H9 (cell line): Measurements from ENCODE around the gene FOXJ3. TPM values are rescaled to one million over a fixed set of nuclear protein-coding genes. Genes with fewer than 3 reads are reported as not detected.

Source experiments
- DNase-seq: peaks from one replicate; pipeline ENCODE4 v3.0.0-alpha.2; 2017
- H2AFZ ChIP-seq: one replicate; pipeline ENCODE4 v1.6.1; 2013; ENCODE audit warnings: mild to moderate bottlenecking, low read length, control low read depth, moderate library complexity
- H2AK5ac ChIP-seq: 2 replicates; pipeline ENCODE4 v1.6.1; 2013; ENCODE audit warnings: low read length, control low read depth, mixed read lengths; ENCODE audit not compliant: insufficient read length
- H2BK120ac ChIP-seq: one replicate; pipeline ENCODE4 v1.6.1; 2013; ENCODE audit warnings: low read depth, mild to moderate bottlenecking, low read length, control low read depth, inconsistent platforms; ENCODE audit not compliant: poor library complexity, severe bottlenecking
- H2BK12ac ChIP-seq: 2 replicates; pipeline ENCODE4 v1.6.1; 2013; ENCODE audit warnings: low read length, control low read depth, mixed read lengths, low read depth; ENCODE audit not compliant: insufficient read length
- H2BK15ac ChIP-seq: 2 replicates; pipeline ENCODE4 v1.6.1; 2013; ENCODE audit warnings: low read depth, low read length, control low read depth
- H2BK20ac ChIP-seq: one replicate; pipeline ENCODE4 v1.6.1; 2013; ENCODE audit warnings: low read depth, mild to moderate bottlenecking, low read length, control low read depth, inconsistent platforms; ENCODE audit not compliant: poor library complexity, severe bottlenecking
- H2BK5ac ChIP-seq: 2 replicates; pipeline ENCODE4 v1.6.1; 2013; ENCODE audit warnings: low read length, control low read depth, mixed read lengths; ENCODE audit not compliant: insufficient read length
- H3K14ac ChIP-seq: 2 replicates; pipeline ENCODE4 v1.6.1; 2013; ENCODE audit warnings: low read length, control low read depth; ENCODE audit not compliant: insufficient read depth
- H3K18ac ChIP-seq: 2 replicates; pipeline ENCODE4 v1.6.1; 2013; ENCODE audit warnings: low read depth, mild to moderate bottlenecking, mixed read lengths, low read length, control low read depth; ENCODE audit not compliant: insufficient read length
- H3K23ac ChIP-seq: 2 replicates; pipeline ENCODE4 v1.6.1; 2013; ENCODE audit warnings: low read length, control low read depth, mixed read lengths, low read depth; ENCODE audit not compliant: insufficient read length
- H3K23me2 ChIP-seq: 2 replicates; pipeline ENCODE4 v1.6.1; 2013; ENCODE audit warnings: low read depth, mild to moderate bottlenecking, mixed read lengths, low read length, control low read depth; ENCODE audit not compliant: insufficient read length, poor library complexity, severe bottlenecking
- H3K27ac ChIP-seq: 2 replicates; pipeline ENCODE4 v1.5.1; 2013; ENCODE audit warnings: low read length, control low read depth, mixed read lengths, low read depth; ENCODE audit not compliant: insufficient read length
- H3K27me3 ChIP-seq: 2 replicates; pipeline ENCODE4 v1.6.1; 2013; ENCODE audit warnings: low read length, control low read depth, inconsistent platforms; ENCODE audit not compliant: insufficient read depth
- H3K4ac ChIP-seq: 2 replicates; pipeline ENCODE4 v1.6.1; 2013; ENCODE audit warnings: low read depth, mild to moderate bottlenecking, control low read depth, inconsistent platforms, low read length, moderate library complexity
- H3K4me1 ChIP-seq: 2 replicates; pipeline ENCODE4 v1.6.1; 2013; ENCODE audit warnings: low read length, control low read depth, inconsistent platforms; ENCODE audit not compliant: insufficient read depth
- H3K4me2 ChIP-seq: 2 replicates; pipeline ENCODE4 v1.6.1; 2013; ENCODE audit warnings: low read length, control low read depth, mixed read lengths; ENCODE audit not compliant: insufficient read length, insufficient read depth
- H3K56ac ChIP-seq: 2 replicates; pipeline ENCODE4 v1.6.1; 2013; ENCODE audit warnings: low read depth, mild to moderate bottlenecking, mixed read lengths, low read length, control low read depth; ENCODE audit not compliant: insufficient read length
- H3K79me1 ChIP-seq: 2 replicates; pipeline ENCODE4 v1.6.1; 2013; ENCODE audit warnings: low read depth, mild to moderate bottlenecking, moderate library complexity, low read length, control low read depth, inconsistent platforms; ENCODE audit not compliant: insufficient read depth, poor library complexity, severe bottlenecking
- H3K79me2 ChIP-seq: 2 replicates; pipeline ENCODE4 v1.6.1; 2013; ENCODE audit warnings: low read length, control low read depth, inconsistent platforms; ENCODE audit not compliant: insufficient read depth
- H3K9ac ChIP-seq: 2 replicates; pipeline ENCODE4 v1.6.1; 2013; ENCODE audit warnings: low read length, control low read depth, mixed read lengths; ENCODE audit not compliant: insufficient read length; ENCODE audit errors: extremely low read depth
- H3K9me3 ChIP-seq: one replicate; pipeline ENCODE4 v1.6.1; 2013; ENCODE audit warnings: low read depth, low read length, inconsistent platforms; ENCODE audit not compliant: control insufficient read depth
- H3T11ph ChIP-seq: one replicate; pipeline ENCODE4 v1.6.1; 2013; ENCODE audit warnings: mild to moderate bottlenecking, low read length, control low read depth, inconsistent platforms
- H4K20me1 ChIP-seq: one replicate; pipeline ENCODE4 v1.6.1; 2013; ENCODE audit not compliant: control insufficient read depth, insufficient read length, insufficient read depth
- H4K5ac ChIP-seq: 2 replicates; pipeline ENCODE4 v1.6.1; 2013; ENCODE audit warnings: low read depth, mild to moderate bottlenecking, mixed read lengths, low read length, control low read depth; ENCODE audit not compliant: insufficient read length
- H4K8ac ChIP-seq: replicated peaks from 2 replicates; pipeline ENCODE4 v1.6.1; 2013; ENCODE audit warnings: low read length, control low read depth, mixed read lengths, low read depth; ENCODE audit not compliant: insufficient read length
- H4K91ac ChIP-seq: 2 replicates; pipeline ENCODE4 v1.6.1; 2013; ENCODE audit warnings: low read depth, mild to moderate bottlenecking, moderate library complexity, mixed read lengths, low read length, control low read depth; ENCODE audit not compliant: insufficient read length
- H3K27ac Mint-ChIP-seq, 3 experiments: 2 replicates in 2 of 3; 3 replicates in 1 of 3; pipeline ENCODE4 v1.8.0; 2020 to 2021; ENCODE audit warnings: mixed read lengths in 3 of 3, mild to moderate bottlenecking in 1 of 3, moderate library complexity in 1 of 3
- H3K27me3 Mint-ChIP-seq: 2 replicates; pipeline ENCODE4 v1.8.0; 2021; ENCODE audit warnings: low read depth, mild to moderate bottlenecking, moderate library complexity, mixed read lengths
- H3K36me3 Mint-ChIP-seq, 3 experiments: 2 replicates in 2 of 3; 3 replicates in 1 of 3; pipeline ENCODE4 v1.8.0; 2020 to 2021; ENCODE audit warnings: low read depth in 3 of 3, mixed read lengths in 3 of 3; ENCODE audit not compliant: insufficient read depth in 1 of 3
- H3K4me1 Mint-ChIP-seq, 2 experiments: 2 replicates each; pipeline ENCODE4 v1.8.0; 2020; ENCODE audit warnings: mixed read lengths in 2 of 2
- H3K4me3 Mint-ChIP-seq, 2 experiments: 2 replicates in 1 of 2; 3 replicates in 1 of 2; pipeline ENCODE4 v1.8.0; 2020 to 2021; ENCODE audit warnings: mild to moderate bottlenecking in 2 of 2, mixed read lengths in 2 of 2, moderate library complexity in 1 of 2
- H3K9me3 Mint-ChIP-seq, 2 experiments: 2 replicates in 1 of 2; 3 replicates in 1 of 2; pipeline ENCODE4 v1.8.0; 2020; ENCODE audit warnings: mild to moderate bottlenecking in 2 of 2, mixed read lengths in 2 of 2, moderate library complexity in 1 of 2
- WGBS: extraction: QIAGEN DNeasy Blood & Tissue Kit; methylation state at CpG from one replicate; pipeline ENCODE4 v1.1.7; 2013; ENCODE audit warnings: missing lambda C conversion rate, low lambda C conversion rate, mixed read lengths; ENCODE audit not compliant: insufficient read length; ENCODE audit errors: extremely low coverage; 5-methylcytosine and 5-hydroxymethylcytosine counted together
- total RNA-seq: library from RNA; stranded (reverse); gene quantifications from 2 replicates; pipeline ENCODE4 v1.2.1, GENCODE V29; 2021
- TF ChIP-seq, protein P1 (sequence below): fragments of 200-600 bp; sonication (generic); conservative IDR thresholded peaks from 3 replicates; pipeline ENCODE4 v1.8.0; 2021; ENCODE audit warnings: antibody characterized with exemption, mild to moderate bottlenecking

The FOXJ3 gene
- total RNA-seq, 1 experiment from 2014 or later = 49.9 TPM

GRCh38 chr1:42140191-42140590 lies 194.8 kb downstream of the FOXJ3 start:
- Histone ChIP-seq H2BK12ac (no peak overlapping the region), H3K4me2 (no peak overlapping the region), H2BK120ac (no peak overlapping the region), H4K20me1 (no peaks in the 10 kb centered on the region), H4K8ac (no peak overlapping the region), H3K79me1 (no peaks in the 10 kb centered on the region), H3K9ac (no peak overlapping the region), H4K5ac (no peak overlapping the region), H2BK20ac (no peak overlapping the region), H3K23me2 (no peaks in the 10 kb centered on the region), H3K27ac (no peak overlapping the region), H2AK5ac (no peak overlapping the region), H3K23ac (no peak overlapping the region), H3T11ph (no peak overlapping the region), H3K4me1 (no peaks in the 10 kb centered on the region), H3K18ac (no peak overlapping the region), H3K27me3 (no peaks in the 10 kb centered on the region), H3K56ac (no peak overlapping the region), H2BK15ac (no peak overlapping the region), H3K4ac (no peak overlapping the region), H2BK5ac (no peak overlapping the region), H2AFZ (no peak overlapping the region), H4K91ac (no peak overlapping the region), H3K79me2 (no peaks in the 10 kb centered on the region), H3K9me3 (no peaks in the 10 kb centered on the region), H3K14ac (no peak overlapping the region)
- Mint-ChIP-seq H3K4me1 (no peaks in the 10 kb centered on the region), H3K27ac (no peak overlapping the region), H3K9me3 (no peaks in the 10 kb centered on the region), H3K36me3 (no peaks in the 10 kb centered on the region), H3K27me3 (no peaks in the 10 kb centered on the region; the same call in none of the 2 replicates), H3K4me3 (no peak overlapping the region)
- WGBS = no CpG with 5 or more reads among the region's 2 CpGs
- TF ChIP-seq, protein P1, sequence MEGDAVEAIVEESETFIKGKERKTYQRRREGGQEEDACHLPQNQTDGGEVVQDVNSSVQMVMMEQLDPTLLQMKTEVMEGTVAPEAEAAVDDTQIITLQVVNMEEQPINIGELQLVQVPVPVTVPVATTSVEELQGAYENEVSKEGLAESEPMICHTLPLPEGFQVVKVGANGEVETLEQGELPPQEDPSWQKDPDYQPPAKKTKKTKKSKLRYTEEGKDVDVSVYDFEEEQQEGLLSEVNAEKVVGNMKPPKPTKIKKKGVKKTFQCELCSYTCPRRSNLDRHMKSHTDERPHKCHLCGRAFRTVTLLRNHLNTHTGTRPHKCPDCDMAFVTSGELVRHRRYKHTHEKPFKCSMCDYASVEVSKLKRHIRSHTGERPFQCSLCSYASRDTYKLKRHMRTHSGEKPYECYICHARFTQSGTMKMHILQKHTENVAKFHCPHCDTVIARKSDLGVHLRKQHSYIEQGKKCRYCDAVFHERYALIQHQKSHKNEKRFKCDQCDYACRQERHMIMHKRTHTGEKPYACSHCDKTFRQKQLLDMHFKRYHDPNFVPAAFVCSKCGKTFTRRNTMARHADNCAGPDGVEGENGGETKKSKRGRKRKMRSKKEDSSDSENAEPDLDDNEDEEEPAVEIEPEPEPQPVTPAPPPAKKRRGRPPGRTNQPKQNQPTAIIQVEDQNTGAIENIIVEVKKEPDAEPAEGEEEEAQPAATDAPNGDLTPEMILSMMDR = no peak
- DNase-seq = no peak
